ENCODE data around the gene ITSN1. TPM values are rescaled to one million over a fixed set of nuclear protein-coding genes. Genes with fewer than 3 reads are reported as not detected.

ITSN1 gene
- total RNA-seq, 2 donors from 2014 or later: 50.9 to 78.6 TPM

GRCh38 chr21:33893917-33894316, 251.6 kb downstream of the ITSN1 start:
- peaks cover 7 to 19% of the 10 kb centered on the region in 2 donors for H3K4me1 ChIP-seq (ENCODE audit: control insufficient read depth in 1 of 2, low read depth in 2 of 2)
- no peak overlapping the region for H3K4me3 ChIP-seq
- no peak overlapping the region for H3K27ac ChIP-seq
- no peaks in the 10 kb centered on the region for H3K9me3 ChIP-seq
- DNase-seq (ENCODE audit: low spot score): no peak
- H3K27me3 ChIP-seq (replicated peaks; ENCODE audit: insufficient read depth): no peaks in the 10 kb centered on the region
- no peak for ATAC-seq (ENCODE audit: insufficient number of reproducible peaks, low FRiP score, low read depth)
- no peak for TF ChIP-seq CTCF (IDR thresholded peaks at IDR 0.05)
- H3K36me3 ChIP-seq: no peaks in the 10 kb centered on the region

GRCh38 chr21:33894736-33895288, 252.5 kb downstream of the ITSN1 start:
- no peak overlapping the region for H3K27ac ChIP-seq
- H3K36me3 ChIP-seq: no peaks in the 10 kb centered on the region
- TF ChIP-seq CTCF (IDR thresholded peaks at IDR 0.05): peak; percentile 72
- DNase-seq (ENCODE audit: low spot score) (peak; percentile 50), ATAC-seq (ENCODE audit: insufficient number of reproducible peaks, low FRiP score, low read depth) (no peak)
- no peaks in the 10 kb centered on the region for H3K27me3 ChIP-seq (replicated peaks; ENCODE audit: insufficient read depth)
- H3K4me3 ChIP-seq: peak overlapping the region; percentile 65
- peaks cover 14 to 28% of the 10 kb centered on the region in 2 donors for H3K4me1 ChIP-seq (ENCODE audit: control insufficient read depth in 1 of 2, low read depth in 2 of 2)
- H3K9me3 ChIP-seq: no peaks in the 10 kb centered on the region

- Histone ChIP-seq H3K4me1 (ENCODE audit: control insufficient read depth in 1 of 2, low read depth in 2 of 2) (peaks cover 14 to 30% of the 10 kb centered on the region in 2 donors), H3K9me3 (no peaks in the 10 kb centered on the region), H3K27me3 (replicated peaks; ENCODE audit: insufficient read depth) (no peaks in the 10 kb centered on the region), H3K27ac (no peak overlapping the region), H3K4me3 (no peak overlapping the region), H3K36me3 (no peaks in the 10 kb centered on the region)
- no peak for DNase-seq (ENCODE audit: low spot score)
- ATAC-seq (ENCODE audit: insufficient number of reproducible peaks, low FRiP score, low read depth): no peak
- no peak for TF ChIP-seq CTCF (IDR thresholded peaks at IDR 0.05)
Measured at GRCh38 chr21:33895356-33895755, 253.1 kb downstream of the ITSN1 start.

- Histone ChIP-seq H3K27ac (no peak overlapping the region), H3K4me3 (no peak overlapping the region), H3K4me1 (ENCODE audit: control insufficient read depth in 1 of 2, low read depth in 2 of 2) (peaks cover 14 to 30% of the 10 kb centered on the region in 2 donors), H3K36me3 (no peaks in the 10 kb centered on the region), H3K27me3 (replicated peaks; ENCODE audit: insufficient read depth) (no peaks in the 10 kb centered on the region), H3K9me3 (no peaks in the 10 kb centered on the region)
- DNase-seq (ENCODE audit: low spot score): no peak
- no peak for TF ChIP-seq CTCF (IDR thresholded peaks at IDR 0.05)
- ATAC-seq (ENCODE audit: insufficient number of reproducible peaks, low FRiP score, low read depth): no peak
Measured at GRCh38 chr21:33896691-33897090, 254.4 kb downstream of the ITSN1 start.

- Histone ChIP-seq H3K27me3 (replicated peaks; ENCODE audit: insufficient read depth) (no peaks in the 10 kb centered on the region), H3K27ac (no peak overlapping the region), H3K9me3 (no peaks in the 10 kb centered on the region), H3K36me3 (no peaks in the 10 kb centered on the region), H3K4me1 (ENCODE audit: control insufficient read depth in 1 of 2, low read depth in 2 of 2) (peaks cover 14 to 34% of the 10 kb centered on the region in 2 donors), H3K4me3 (no peak overlapping the region)
- no peak for ATAC-seq (ENCODE audit: insufficient number of reproducible peaks, low FRiP score, low read depth)
- TF ChIP-seq CTCF (IDR thresholded peaks at IDR 0.05): no peak
- no peak for DNase-seq (ENCODE audit: low spot score)
Measured at GRCh38 chr21:33897098-33897497, 254.8 kb downstream of the ITSN1 start.
